Stimulated activated CD4-positive, alpha-beta T cell treated with anti-CD3 and anti-CD28 coated beads, TNF-alpha, amount 100 ng/mL, for 48 hours (primary cell): ENCODE data around the gene SPTAN1.
"Not testable (repeated sequence)": the region's sequence is repeated elsewhere in the genome, so short reads cannot be mapped to it uniquely, and the experiment has no call there.

Experiments
- DNase-seq, 3 donors: peaks; one replicate each; pipeline ENCODE4 v3.0.0-alpha.2; 2020; ENCODE audit warnings: low read depth in 3 of 3

Gene SPTAN1

GRCh38 chr9:128657796-128658195 lies 105.4 kb downstream of the SPTAN1 start:
- no peak for DNase-seq

- not testable (repeated sequence) for DNase-seq
Observed at GRCh38 chr9:128666481-128666941, 114.1 kb downstream of the SPTAN1 start.

- DNase-seq = no peak
Observed at GRCh38 chr9:128669786-128670185, 117.4 kb downstream of the SPTAN1 start.

- no peak for DNase-seq
Observed at GRCh38 chr9:128675382-128675781, 123.0 kb downstream of the SPTAN1 start.

- no peak for DNase-seq
Observed at GRCh38 chr9:128677794-128678193, 125.4 kb downstream of the SPTAN1 start.
